Measurements from ENCODE around the gene MACROD2.

The MACROD2 gene

GRCh38 chr20:15199698-15200097, 1204.4 kb downstream of the MACROD2 start:
- no peak overlapping the region for H3K27ac ChIP-seq
- TF ChIP-seq CTCF (IDR thresholded peaks at IDR 0.05) (no peak), ZFX (IDR thresholded peaks at IDR 0.05; ENCODE audit: borderline replicate concordance) (no peak)

GRCh38 chr20:15200147-15200565, 1204.8 kb downstream of the MACROD2 start:
- H3K27ac ChIP-seq = no peak overlapping the region

GRCh38 chr20:15201602-15202001, 1206.3 kb downstream of the MACROD2 start:
- TF ChIP-seq CTCF (IDR thresholded peaks at IDR 0.05) = no peak
- TF ChIP-seq ZFX (IDR thresholded peaks at IDR 0.05; ENCODE audit: borderline replicate concordance) = no peak
- H3K27ac ChIP-seq = no peak overlapping the region

More at GRCh38 chr20:15200147-15200565, 1204.8 kb downstream of the MACROD2 start:
- TF ChIP-seq ZFX (IDR thresholded peaks at IDR 0.05; ENCODE audit: borderline replicate concordance) = no peak
- TF ChIP-seq CTCF (IDR thresholded peaks at IDR 0.05) = no peak

- no peak for TF ChIP-seq CTCF (IDR thresholded peaks at IDR 0.05)
- no peak for TF ChIP-seq ZFX (IDR thresholded peaks at IDR 0.05; ENCODE audit: borderline replicate concordance)
- H3K27ac ChIP-seq = no peak overlapping the region
These were observed 1208.9 kb downstream of the MACROD2 start for GRCh38 chr20:15204234-15204633.

GRCh38 chr20:15205028-15205427, 1209.7 kb downstream of the MACROD2 start:
- TF ChIP-seq CTCF (IDR thresholded peaks at IDR 0.05) (no peak), ZFX (IDR thresholded peaks at IDR 0.05; ENCODE audit: borderline replicate concordance) (no peak)
- H3K27ac ChIP-seq = no peak overlapping the region

- TF ChIP-seq CTCF (IDR thresholded peaks at IDR 0.05) = no peak
- no peak for TF ChIP-seq ZFX (IDR thresholded peaks at IDR 0.05; ENCODE audit: borderline replicate concordance)
- no peak overlapping the region for H3K27ac ChIP-seq
These were observed 1210.4 kb downstream of the MACROD2 start for GRCh38 chr20:15205719-15206118.

- TF ChIP-seq CTCF (IDR thresholded peaks at IDR 0.05) (no peak), ZFX (IDR thresholded peaks at IDR 0.05; ENCODE audit: borderline replicate concordance) (no peak)
- H3K27ac ChIP-seq = no peak overlapping the region
These were observed 1214.2 kb downstream of the MACROD2 start for GRCh38 chr20:15209537-15209936.
